Activated T-helper 2 cell treated with anti-CD3 and anti-CD28 coated beads, Interferon-gamma antibody, Interleukin-2, Interleukin-4, amounts not matched to agents 10 μg/mL and 5 μg/mL and 100 μg/mL, durations not matched to agents 14 hours and 24 hours and 36 hours (primary cell): Measurements from ENCODE around the gene SLC27A2. TPM values are rescaled to one million over a fixed set of nuclear protein-coding genes. Genes with fewer than 3 reads are reported as not detected.

Source experiments
- DNase-seq: peaks from one replicate; pipeline ENCODE4 v3.0.0; 2021; ENCODE audit warnings: low spot score
- H3K27ac Mint-ChIP-seq: one replicate; pipeline ENCODE4 v1.8.0; 2021; ENCODE audit warnings: mixed read lengths
- H3K27me3 Mint-ChIP-seq: one replicate; pipeline ENCODE4 v1.8.0; 2021; ENCODE audit warnings: low read depth, mixed read lengths
- H3K36me3 Mint-ChIP-seq: one replicate; pipeline ENCODE4 v1.8.0; 2021; ENCODE audit warnings: low read depth, mixed read lengths
- H3K4me1 Mint-ChIP-seq: one replicate; pipeline ENCODE4 v1.8.0; 2021; ENCODE audit warnings: low read depth, mixed read lengths
- H3K4me3 Mint-ChIP-seq: one replicate; pipeline ENCODE4 v1.8.0; 2021; ENCODE audit warnings: low read depth, mild to moderate bottlenecking, moderate library complexity, mixed read lengths
- H3K9me3 Mint-ChIP-seq: one replicate; pipeline ENCODE4 v1.8.0; 2021; ENCODE audit warnings: mixed read lengths
- intact Hi-C: fragments of 100-400 bp; cut with micrococcal nuclease; formaldehyde crosslinking; loops from one replicate; pipeline ENCODE4 v1.15.1; 2023
- total RNA-seq: library from RNA; stranded (reverse); gene quantifications from 2 replicates; pipeline ENCODE4 v1.2.3, GENCODE V29; 2022

Gene SLC27A2
- total RNA-seq, 1 donor from 2014 or later = 99.5 TPM

DNA sequence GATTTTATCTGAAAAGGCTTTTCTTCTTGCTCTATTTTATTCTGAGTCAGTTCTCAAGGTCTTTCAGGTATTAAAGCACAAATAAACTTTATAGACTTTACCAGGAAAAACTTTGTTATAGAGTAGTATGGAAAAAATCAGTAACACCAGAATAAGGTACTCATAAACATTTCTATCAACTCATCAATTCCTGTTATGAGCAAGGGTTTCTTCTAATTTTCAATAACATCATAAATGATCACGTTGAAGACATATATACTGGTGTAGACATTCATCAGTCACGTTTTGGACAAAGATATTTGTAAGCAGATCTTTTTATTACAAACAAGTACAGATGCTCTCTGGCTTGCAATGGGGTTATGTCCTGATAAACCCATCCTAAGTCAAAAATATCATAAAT, 93.1 kb downstream of the SLC27A2 start:
- intact Hi-C loops = loop anchor here (1.0 kb wide), 1 partner anchor 14 kb away; no protein-coding TSS in a partner anchor
- Mint-ChIP-seq H3K4me1 (peaks cover 25% of the 10 kb centered on the region), H3K4me3 (no peak overlapping the region), H3K27me3 (no peaks in the 10 kb centered on the region), H3K36me3 (peaks cover 41% of the 10 kb centered on the region), H3K27ac (peak overlapping the region; percentile 38), H3K9me3 (no peaks in the 10 kb centered on the region)
- no peak for DNase-seq

DNA sequence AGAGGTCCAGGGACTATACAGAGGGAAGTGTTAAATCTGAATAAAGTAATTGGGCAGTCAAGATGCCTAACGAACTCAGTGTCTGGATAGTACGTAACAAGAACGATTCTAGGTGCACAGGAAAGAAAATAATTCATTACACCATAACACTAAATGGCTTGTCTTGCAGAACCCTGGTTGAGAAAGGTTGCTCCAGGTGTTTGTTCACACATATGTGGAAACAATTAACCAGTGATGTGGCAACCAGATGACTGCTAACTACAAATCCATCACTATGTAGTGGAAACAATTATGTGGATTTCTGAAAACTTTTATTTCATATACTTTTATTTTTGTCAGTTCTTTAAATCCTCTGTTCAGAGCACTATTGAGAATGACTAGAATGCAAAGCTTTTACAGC, 93.9 kb downstream of the SLC27A2 start:
- H3K4me1 Mint-ChIP-seq = peaks cover 25% of the 10 kb centered on the region
- peaks cover 49% of the 10 kb centered on the region for H3K36me3 Mint-ChIP-seq
- DNase-seq = no peak
- H3K27me3 Mint-ChIP-seq = no peaks in the 10 kb centered on the region
- intact Hi-C loops = loop anchor here (1.0 kb wide), 1 partner anchor 15 kb away; no protein-coding TSS in a partner anchor
- no peaks in the 10 kb centered on the region for H3K9me3 Mint-ChIP-seq
- H3K4me3 Mint-ChIP-seq = no peak overlapping the region
- peak overlapping the region; percentile 40 for H3K27ac Mint-ChIP-seq

DNA sequence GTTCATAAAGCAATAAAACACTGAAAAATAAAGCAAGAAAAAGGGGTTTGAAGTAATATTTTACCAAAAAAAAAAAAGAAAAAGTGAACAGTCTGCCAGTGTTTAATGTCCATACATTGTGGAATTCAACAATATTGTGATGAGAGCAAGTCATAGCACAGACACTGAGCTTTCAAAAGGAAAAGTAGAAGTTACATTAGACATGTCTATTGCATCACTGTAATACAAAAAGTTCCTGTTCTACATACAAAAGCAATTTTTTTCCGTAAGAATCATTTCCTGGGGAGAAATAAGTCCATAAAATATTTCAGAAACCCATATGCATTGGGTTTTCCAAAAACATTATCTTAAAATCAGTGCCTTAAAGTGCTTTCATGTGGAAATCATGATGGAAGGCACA, 95.4 kb downstream of the SLC27A2 start:
- intact Hi-C loops = no loop called here
- Mint-ChIP-seq H3K27ac (no peak overlapping the region), H3K4me3 (no peak overlapping the region), H3K27me3 (no peaks in the 10 kb centered on the region), H3K4me1 (peaks cover 24% of the 10 kb centered on the region), H3K9me3 (no peaks in the 10 kb centered on the region), H3K36me3 (peaks cover 50% of the 10 kb centered on the region)
- no peak for DNase-seq

DNA sequence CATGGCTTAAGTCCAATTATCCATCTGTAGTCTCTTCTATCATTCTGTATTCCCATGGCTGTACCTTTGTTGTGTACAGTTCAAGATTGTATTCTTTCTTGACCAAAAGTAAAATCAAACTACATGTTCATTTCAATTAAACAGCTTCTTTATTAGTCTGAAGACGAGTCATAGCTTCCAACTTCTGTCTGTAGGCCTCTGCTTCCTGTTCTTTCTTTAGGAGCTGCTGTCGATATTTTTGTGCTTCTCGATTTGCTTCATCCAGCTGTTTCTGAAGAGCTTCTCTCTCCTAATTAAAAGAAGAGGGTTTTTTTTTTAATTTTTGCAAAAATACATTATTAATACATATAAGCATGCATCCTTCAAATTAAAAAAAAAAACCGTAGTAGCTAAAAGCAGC, 96.5 kb downstream of the SLC27A2 start:
- peaks cover 50% of the 10 kb centered on the region for H3K36me3 Mint-ChIP-seq
- H3K4me1 Mint-ChIP-seq = peaks cover 22% of the 10 kb centered on the region
- no peak for DNase-seq
- H3K27me3 Mint-ChIP-seq = no peaks in the 10 kb centered on the region
- H3K27ac Mint-ChIP-seq = peak overlapping the region; percentile 46
- no peak overlapping the region for H3K4me3 Mint-ChIP-seq
- H3K9me3 Mint-ChIP-seq = no peaks in the 10 kb centered on the region
- intact Hi-C loops = no loop called here

DNA sequence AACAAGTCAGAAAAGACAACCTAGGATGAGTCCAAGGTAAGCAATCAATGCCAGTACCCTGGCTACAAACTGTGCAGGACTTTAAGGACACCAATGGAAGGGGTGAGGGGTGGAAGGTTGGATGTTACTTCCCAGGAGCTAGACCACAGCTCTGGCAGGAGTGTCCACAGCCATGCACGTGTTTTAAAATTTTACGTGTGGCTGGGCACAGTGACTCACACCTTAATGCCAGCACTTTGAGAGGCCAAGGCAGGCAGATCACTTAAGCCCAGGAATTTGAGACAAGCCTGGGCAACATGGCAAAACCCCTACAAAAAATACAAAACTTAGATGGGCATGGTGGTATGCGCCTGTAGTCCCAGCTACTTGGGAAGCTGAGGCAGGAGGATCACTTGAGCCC, 98.3 kb downstream of the SLC27A2 start:
- H3K27ac Mint-ChIP-seq = no peak overlapping the region
- no peak overlapping the region for H3K4me3 Mint-ChIP-seq
- DNase-seq = no peak
- intact Hi-C loops = no loop called here
- H3K36me3 Mint-ChIP-seq = peaks cover 58% of the 10 kb centered on the region
- peaks cover 17% of the 10 kb centered on the region for H3K4me1 Mint-ChIP-seq
- no peaks in the 10 kb centered on the region for H3K9me3 Mint-ChIP-seq
- H3K27me3 Mint-ChIP-seq = no peaks in the 10 kb centered on the region

DNA sequence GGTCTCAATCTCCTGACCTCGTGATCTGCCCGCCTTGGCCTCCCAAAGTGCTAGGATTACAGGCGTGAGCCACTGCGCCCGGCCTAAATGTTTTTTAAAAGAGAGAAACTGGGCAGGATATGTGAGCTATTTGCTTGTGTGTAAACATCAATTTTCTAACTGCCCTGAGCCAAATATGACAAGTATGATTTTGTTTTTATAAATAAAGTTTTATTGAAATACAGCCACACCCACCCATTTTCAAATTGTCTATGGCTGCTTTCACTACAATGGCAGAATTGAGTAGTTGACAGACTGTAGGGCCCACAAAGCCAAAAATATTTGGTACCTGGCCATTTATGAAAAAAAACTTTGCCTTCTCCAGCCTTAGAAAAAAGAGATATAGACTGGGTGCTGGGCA, 99.4 kb downstream of the SLC27A2 start:
- H3K36me3 Mint-ChIP-seq = peaks cover 58% of the 10 kb centered on the region
- no peak overlapping the region for H3K27ac Mint-ChIP-seq
- no peak overlapping the region for H3K4me3 Mint-ChIP-seq
- peaks cover 10% of the 10 kb centered on the region for H3K4me1 Mint-ChIP-seq
- H3K27me3 Mint-ChIP-seq = no peaks in the 10 kb centered on the region
- H3K9me3 Mint-ChIP-seq = no peaks in the 10 kb centered on the region
- intact Hi-C loops = no loop called here
- DNase-seq = no peak

Other genes with a start within 250 kb of the SLC27A2 start
- gene ATP8B4, start 63.0 kb upstream of the SLC27A2 start, total RNA-seq = 69.7 and 75.3 TPM in 2 replicates
- 8.7 and 9.3 TPM in 2 replicates for gene HDC, start 83.5 kb downstream of the SLC27A2 start, total RNA-seq
- gene GABPB1, start 173.0 kb downstream of the SLC27A2 start, total RNA-seq = 69.3 and 69.5 TPM in 2 replicates
- gene USP8, start 242.2 kb downstream of the SLC27A2 start, total RNA-seq = 57.2 and 57.4 TPM in 2 replicates